Measurements from ENCODE around the gene KAZN.
A peak's percentile ranks its signal among the peaks of the same experiment; 100 is the strongest.

Gene KAZN

GRCh38 chr1:14598007-14598497 is 433 bp upstream of the KAZN start:
- no peaks in the 10 kb centered on the region for H3K9me3 Mint-ChIP-seq
- DNase-seq, result peak; percentile 50
- H3K36me3 Mint-ChIP-seq (ENCODE audit: low read depth), result no peaks in the 10 kb centered on the region
- H3K4me1 Mint-ChIP-seq, result peaks cover 75% of the 10 kb centered on the region
- peak overlapping the region; percentile 87 for H3K4me3 Mint-ChIP-seq
- TF ChIP-seq, protein P1, sequence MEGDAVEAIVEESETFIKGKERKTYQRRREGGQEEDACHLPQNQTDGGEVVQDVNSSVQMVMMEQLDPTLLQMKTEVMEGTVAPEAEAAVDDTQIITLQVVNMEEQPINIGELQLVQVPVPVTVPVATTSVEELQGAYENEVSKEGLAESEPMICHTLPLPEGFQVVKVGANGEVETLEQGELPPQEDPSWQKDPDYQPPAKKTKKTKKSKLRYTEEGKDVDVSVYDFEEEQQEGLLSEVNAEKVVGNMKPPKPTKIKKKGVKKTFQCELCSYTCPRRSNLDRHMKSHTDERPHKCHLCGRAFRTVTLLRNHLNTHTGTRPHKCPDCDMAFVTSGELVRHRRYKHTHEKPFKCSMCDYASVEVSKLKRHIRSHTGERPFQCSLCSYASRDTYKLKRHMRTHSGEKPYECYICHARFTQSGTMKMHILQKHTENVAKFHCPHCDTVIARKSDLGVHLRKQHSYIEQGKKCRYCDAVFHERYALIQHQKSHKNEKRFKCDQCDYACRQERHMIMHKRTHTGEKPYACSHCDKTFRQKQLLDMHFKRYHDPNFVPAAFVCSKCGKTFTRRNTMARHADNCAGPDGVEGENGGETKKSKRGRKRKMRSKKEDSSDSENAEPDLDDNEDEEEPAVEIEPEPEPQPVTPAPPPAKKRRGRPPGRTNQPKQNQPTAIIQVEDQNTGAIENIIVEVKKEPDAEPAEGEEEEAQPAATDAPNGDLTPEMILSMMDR (IDR thresholded peaks at IDR 0.05), result no peak
- peak overlapping the region; percentile 96 for H3K27ac Mint-ChIP-seq
- H3K27me3 Mint-ChIP-seq (ENCODE audit: low read depth, poor library complexity), result peaks cover 3% of the 10 kb centered on the region

DNA sequence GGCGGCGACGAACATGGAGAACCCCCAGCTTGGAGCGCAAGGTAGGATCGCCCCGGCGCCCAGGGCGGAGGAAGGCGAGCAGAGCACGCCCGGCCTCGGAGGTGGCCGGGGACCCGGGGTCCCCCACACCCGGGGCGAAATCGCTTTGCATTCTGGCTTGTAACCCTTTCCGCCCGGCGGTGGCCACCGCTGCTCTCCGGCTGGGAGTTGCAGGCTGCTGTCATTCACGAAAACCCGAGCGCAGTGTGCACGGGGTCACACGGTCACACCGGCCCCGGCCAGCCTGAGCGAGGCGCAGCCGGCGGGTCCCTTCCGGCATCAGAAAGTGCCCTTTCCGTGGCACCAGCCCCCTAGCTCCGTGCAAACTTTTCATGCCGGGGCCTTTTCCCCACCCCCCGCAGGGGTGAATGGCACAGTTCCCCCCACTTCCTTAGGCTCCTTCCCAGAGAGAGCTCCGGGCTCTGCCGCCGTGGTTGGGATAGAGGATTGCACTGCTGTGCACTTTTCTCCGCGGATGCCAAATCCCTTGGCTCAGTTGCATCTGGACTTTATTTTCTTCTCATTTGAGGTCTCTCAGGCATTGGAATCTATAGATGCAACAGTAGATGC is 802 bp downstream of the KAZN start:
- H3K9me3 Mint-ChIP-seq, result no peaks in the 10 kb centered on the region
- peaks cover 71% of the 10 kb centered on the region for H3K4me1 Mint-ChIP-seq
- peaks cover 3% of the 10 kb centered on the region for H3K27me3 Mint-ChIP-seq (ENCODE audit: low read depth, poor library complexity)
- TF ChIP-seq, protein P1 (IDR thresholded peaks at IDR 0.05), result no peak
- H3K4me3 Mint-ChIP-seq, result peak overlapping the region; percentile 88
- no peaks in the 10 kb centered on the region for H3K36me3 Mint-ChIP-seq (ENCODE audit: low read depth)
- peak; percentile 63 for DNase-seq
- peak overlapping the region; percentile 3 for H3K27ac Mint-ChIP-seq

GRCh38 chr1:14599800-14600199 is 1.3 kb downstream of the KAZN start:
- TF ChIP-seq, protein P1 (IDR thresholded peaks at IDR 0.05), result no peak

DNA sequence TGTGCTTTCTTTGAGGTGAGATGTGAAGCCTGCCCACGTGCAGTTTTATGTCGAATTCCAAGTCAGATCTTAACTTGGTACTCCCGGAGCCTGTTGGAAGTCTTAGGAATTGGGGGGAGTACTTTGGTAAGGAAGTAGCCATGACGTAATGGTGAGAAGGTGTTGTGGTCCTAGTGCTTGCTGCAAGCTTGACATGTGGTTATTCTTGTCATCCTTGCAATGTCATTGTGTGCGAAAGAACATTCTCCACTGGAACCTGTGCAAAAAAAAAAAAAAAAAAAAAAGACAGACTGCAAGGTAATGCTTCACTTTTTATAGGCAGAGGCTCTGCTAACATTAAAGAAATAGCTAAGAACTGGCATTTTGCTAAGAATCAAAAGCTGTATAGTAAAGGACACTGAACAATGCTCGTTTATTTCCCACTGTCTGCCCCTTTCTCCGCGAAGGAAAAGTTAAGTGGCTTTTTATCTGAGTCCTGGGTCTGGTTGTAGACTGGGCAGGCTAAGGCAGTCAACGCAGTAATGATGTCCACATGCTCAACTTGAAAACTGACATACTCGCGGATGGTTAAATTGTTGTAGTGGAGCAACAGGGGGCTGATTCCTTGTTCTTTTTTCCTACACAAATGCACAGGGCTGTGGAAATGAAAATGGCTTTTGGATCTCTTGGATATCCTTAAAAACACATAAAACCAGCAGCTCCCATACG is 2.1 kb downstream of the KAZN start:
- no peak for DNase-seq
- H3K4me3 Mint-ChIP-seq, result peak overlapping the region; percentile 88
- peaks cover 75% of the 10 kb centered on the region for H3K4me1 Mint-ChIP-seq

More at GRCh38 chr1:14599800-14600199, 1.3 kb downstream of the KAZN start:
- H3K36me3 Mint-ChIP-seq (ENCODE audit: low read depth), result no peaks in the 10 kb centered on the region
- H3K9me3 Mint-ChIP-seq, result no peaks in the 10 kb centered on the region
- peaks cover 75% of the 10 kb centered on the region for H3K4me1 Mint-ChIP-seq
- peak overlapping the region; percentile 3 for H3K27ac Mint-ChIP-seq
- H3K27me3 Mint-ChIP-seq (ENCODE audit: low read depth, poor library complexity), result peaks cover 3% of the 10 kb centered on the region
- peak overlapping the region; percentile 88 for H3K4me3 Mint-ChIP-seq
- DNase-seq, result no peak

DNA sequence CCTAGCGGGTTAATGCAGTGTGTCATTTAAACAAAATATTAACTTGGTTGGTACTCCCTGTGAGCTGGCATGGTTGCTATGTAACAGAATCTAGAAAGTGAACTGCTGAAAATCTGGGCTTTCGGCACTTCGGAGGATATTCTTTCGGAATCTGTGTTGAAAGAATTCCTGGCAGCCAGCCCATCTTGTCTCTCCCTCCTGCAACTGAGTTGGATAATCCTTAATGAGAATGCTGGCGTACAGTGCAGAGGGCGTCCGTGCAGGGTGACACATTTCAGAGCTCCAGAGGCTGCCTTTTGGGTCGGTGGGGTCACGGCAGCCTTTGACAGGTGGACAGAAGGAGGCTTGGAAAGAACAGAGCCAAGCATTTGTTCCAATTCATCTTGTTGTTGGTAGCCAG is 3.7 kb downstream of the KAZN start:
- TF ChIP-seq, protein P1 (IDR thresholded peaks at IDR 0.05), result no peak
- peak overlapping the region; percentile 88 for H3K4me3 Mint-ChIP-seq

More for the DNA sequence above, 2.1 kb downstream of the KAZN start:
- TF ChIP-seq, protein P1 (IDR thresholded peaks at IDR 0.05), result no peak
- H3K36me3 Mint-ChIP-seq (ENCODE audit: low read depth), result no peaks in the 10 kb centered on the region
- H3K9me3 Mint-ChIP-seq, result no peaks in the 10 kb centered on the region
- no peak overlapping the region for H3K27ac Mint-ChIP-seq
- H3K27me3 Mint-ChIP-seq (ENCODE audit: low read depth, poor library complexity), result peaks cover 3% of the 10 kb centered on the region

More for the DNA sequence above, 3.7 kb downstream of the KAZN start:
- H3K27ac Mint-ChIP-seq, result no peak overlapping the region
- H3K36me3 Mint-ChIP-seq (ENCODE audit: low read depth), result no peaks in the 10 kb centered on the region
- DNase-seq, result no peak
- H3K9me3 Mint-ChIP-seq, result no peaks in the 10 kb centered on the region
- peaks cover 68% of the 10 kb centered on the region for H3K4me1 Mint-ChIP-seq
- H3K27me3 Mint-ChIP-seq (ENCODE audit: low read depth, poor library complexity), result peaks cover 3% of the 10 kb centered on the region

Measured in nephron progenitor cell (in vitro differentiated cells).